ENCODE results near the gene CASKIN1.

GRCh38 chr16:2187212-2187611, 9.2 kb downstream of the CASKIN1 start:
- TF ChIP-seq CTCF (IDR thresholded peaks at IDR 0.05 in 2 of 3, conservative IDR thresholded peaks at IDR 0.05 in 1 of 3; ENCODE audit: control insufficient read depth in 2 of 3, extremely low read depth in 1 of 3, insufficient read depth in 1 of 3, low read depth in 3 of 3, low read length in 3 of 3): no peak
- no peak for TF ChIP-seq SP1 (IDR thresholded peaks at IDR 0.05; ENCODE audit: low read depth, low read length)
- TF ChIP-seq CBX3 (IDR thresholded peaks at IDR 0.05; ENCODE audit: borderline replicate concordance, low read depth): no peak
- TF ChIP-seq JUND (IDR thresholded peaks at IDR 0.05; ENCODE audit: low read depth, low read length): no peak
- TF ChIP-seq MAX (IDR thresholded peaks at IDR 0.05; ENCODE audit: low read depth, low read length): no peak
- TF ChIP-seq EZH2 (IDR thresholded peaks at IDR 0.05; ENCODE audit: borderline replicate concordance, control insufficient read depth, low read depth, low read length): no peak
- TF ChIP-seq FOXM1 (IDR thresholded peaks at IDR 0.05; ENCODE audit: low read depth, low read length): no peak
- no peak for TF ChIP-seq NRF1 (conservative IDR thresholded peaks at IDR 0.05; ENCODE audit: low read depth, low read length)
- TF ChIP-seq CHD1 (IDR thresholded peaks at IDR 0.05; ENCODE audit: low read depth, low read length): no peak
- TF ChIP-seq NR2F1 (conservative IDR thresholded peaks at IDR 0.05): no peak
- no peak for TF ChIP-seq IKZF2 (IDR thresholded peaks at IDR 0.05)
- TF ChIP-seq CREB1 (IDR thresholded peaks at IDR 0.05; ENCODE audit: low read depth): no peak
- no peak for TF ChIP-seq HCFC1 (IDR thresholded peaks at IDR 0.05; ENCODE audit: low read length)
